ENCODE results near the gene KCMF1. TPM values are rescaled to one million over a fixed set of nuclear protein-coding genes. Genes with fewer than 3 reads are reported as not detected.

The KCMF1 gene
- total RNA-seq, 1 donor from 2014 or later: 94.3 TPM

- DNase-seq: no peak
- intact Hi-C loops (cut with micrococcal nuclease): loop anchor here (5.0 kb wide), 1 partner anchor 232 kb away; no protein-coding TSS in a partner anchor
- ATAC-seq: no peak
These were observed 94.1 kb downstream of the KCMF1 start for GRCh38 chr2:85064927-85065577.

GRCh38 chr2:85066006-85066740 is 95.2 kb downstream of the KCMF1 start:
- DNase-seq (no peak), ATAC-seq (no peak)
- intact Hi-C loops (cut with micrococcal nuclease): loop anchor here (5.0 kb wide), 1 partner anchor 231 kb away; no protein-coding TSS in a partner anchor

GRCh38 chr2:85066874-85067351 is 96.0 kb downstream of the KCMF1 start:
- DNase-seq: peak; percentile 82
- peak; percentile 93 for ATAC-seq
- intact Hi-C loops (cut with micrococcal nuclease): loop anchor here (5.0 kb wide), 1 partner anchor 230 kb away; no protein-coding TSS in a partner anchor

- no peak for DNase-seq
- intact Hi-C loops (cut with micrococcal nuclease): no loop called here
These were observed 100.1 kb downstream of the KCMF1 start for GRCh38 chr2:85071096-85071495.

GRCh38 chr2:85073033-85073432 is 102.1 kb downstream of the KCMF1 start:
- no peak for ATAC-seq
- intact Hi-C loops (cut with micrococcal nuclease): no loop called here
- DNase-seq: no peak

More at GRCh38 chr2:85071096-85071495, 100.1 kb downstream of the KCMF1 start:
- ATAC-seq: no peak

GRCh38 chr2:85076618-85077274 is 105.8 kb downstream of the KCMF1 start:
- DNase-seq (no peak), ATAC-seq (no peak)
- intact Hi-C loops (cut with micrococcal nuclease): no loop called here

GRCh38 chr2:85077859-85078419 is 107.0 kb downstream of the KCMF1 start:
- no peak for ATAC-seq
- intact Hi-C loops (cut with micrococcal nuclease): no loop called here
- no peak for DNase-seq

- DNase-seq (no peak), ATAC-seq (no peak)
- intact Hi-C loops (cut with micrococcal nuclease): no loop called here
These were observed 107.6 kb downstream of the KCMF1 start for GRCh38 chr2:85078536-85078935.

- ATAC-seq (no peak), DNase-seq (no peak)
- intact Hi-C loops (cut with micrococcal nuclease): no loop called here
These were observed 112.1 kb downstream of the KCMF1 start for GRCh38 chr2:85083092-85083491.

- ATAC-seq: no peak
- intact Hi-C loops (cut with micrococcal nuclease): no loop called here
- no peak for DNase-seq
These were observed 114.6 kb downstream of the KCMF1 start for GRCh38 chr2:85085563-85085962.

- intact Hi-C loops (cut with micrococcal nuclease): no loop called here
- DNase-seq: no peak
- no peak for ATAC-seq
These were observed 116.6 kb downstream of the KCMF1 start for GRCh38 chr2:85087541-85087940.

GRCh38 chr2:85088921-85089320 is 118.0 kb downstream of the KCMF1 start:
- intact Hi-C loops (cut with micrococcal nuclease): no loop called here
- DNase-seq (no peak), ATAC-seq (no peak)

GRCh38 chr2:85089585-85089984 is 118.6 kb downstream of the KCMF1 start:
- ATAC-seq (no peak), DNase-seq (no peak)
- intact Hi-C loops (cut with micrococcal nuclease): no loop called here

GRCh38 chr2:85091838-85092237 is 120.9 kb downstream of the KCMF1 start:
- DNase-seq (no peak), ATAC-seq (no peak)
- intact Hi-C loops (cut with micrococcal nuclease): no loop called here

GRCh38 chr2:85095094-85095493 is 124.1 kb downstream of the KCMF1 start:
- DNase-seq (no peak), ATAC-seq (no peak)
- intact Hi-C loops (cut with micrococcal nuclease): no loop called here

GRCh38 chr2:85096616-85097015 is 125.7 kb downstream of the KCMF1 start:
- ATAC-seq (no peak), DNase-seq (no peak)
- intact Hi-C loops (cut with micrococcal nuclease): no loop called here

- no peak for ATAC-seq
- no peak for DNase-seq
- intact Hi-C loops (cut with micrococcal nuclease): no loop called here
These were observed 133.3 kb downstream of the KCMF1 start for GRCh38 chr2:85104228-85104627.

GRCh38 chr2:85106489-85107180 is 135.7 kb downstream of the KCMF1 start:
- no peak for ATAC-seq
- DNase-seq: no peak
- intact Hi-C loops (cut with micrococcal nuclease): no loop called here
